ENCODE results near the gene LSP1.
A peak's percentile ranks its signal among the peaks of the same experiment; 100 is the strongest.

LSP1 gene

DNA sequence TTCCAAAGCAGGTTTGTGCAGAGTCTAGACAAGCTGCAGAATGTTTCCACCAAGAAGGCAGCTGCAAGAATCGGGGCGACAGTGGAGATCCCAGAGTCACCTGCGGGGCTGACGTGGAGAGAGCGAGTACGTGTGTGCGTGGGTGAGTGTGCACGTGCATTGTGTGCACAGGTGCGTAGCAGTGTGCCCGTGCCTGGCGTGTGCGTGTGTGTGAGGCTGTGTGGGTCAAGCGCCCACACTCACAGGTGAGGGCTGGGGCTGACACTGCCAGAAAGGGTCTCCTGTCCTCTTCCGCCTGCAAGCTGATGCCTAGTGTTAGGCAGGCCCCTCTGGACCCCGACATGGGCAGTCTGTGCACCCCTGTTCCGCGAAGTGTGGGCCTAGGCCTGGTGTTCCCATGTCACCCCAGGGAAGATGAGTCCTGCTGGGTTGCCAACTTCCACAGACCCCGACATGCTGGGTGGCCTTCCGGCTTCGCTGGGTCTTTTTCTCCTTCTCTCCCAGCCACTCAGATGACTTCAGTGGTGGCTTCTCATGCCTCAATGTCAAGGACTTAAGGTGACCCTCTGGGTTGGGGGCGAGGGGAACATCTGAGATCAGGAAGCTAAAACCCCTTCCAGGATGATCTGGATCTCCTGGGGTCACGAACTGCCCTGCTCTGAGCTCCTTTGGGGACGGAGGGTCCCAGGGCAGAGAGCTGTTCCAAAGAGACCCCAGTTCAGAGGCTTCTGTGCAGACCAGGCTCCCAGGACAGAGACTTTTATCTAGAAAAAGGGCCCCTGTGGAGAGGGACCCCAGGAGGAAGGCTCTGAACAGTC is 28.5 kb upstream of the LSP1 start:
- TF ChIP-seq, protein P1, sequence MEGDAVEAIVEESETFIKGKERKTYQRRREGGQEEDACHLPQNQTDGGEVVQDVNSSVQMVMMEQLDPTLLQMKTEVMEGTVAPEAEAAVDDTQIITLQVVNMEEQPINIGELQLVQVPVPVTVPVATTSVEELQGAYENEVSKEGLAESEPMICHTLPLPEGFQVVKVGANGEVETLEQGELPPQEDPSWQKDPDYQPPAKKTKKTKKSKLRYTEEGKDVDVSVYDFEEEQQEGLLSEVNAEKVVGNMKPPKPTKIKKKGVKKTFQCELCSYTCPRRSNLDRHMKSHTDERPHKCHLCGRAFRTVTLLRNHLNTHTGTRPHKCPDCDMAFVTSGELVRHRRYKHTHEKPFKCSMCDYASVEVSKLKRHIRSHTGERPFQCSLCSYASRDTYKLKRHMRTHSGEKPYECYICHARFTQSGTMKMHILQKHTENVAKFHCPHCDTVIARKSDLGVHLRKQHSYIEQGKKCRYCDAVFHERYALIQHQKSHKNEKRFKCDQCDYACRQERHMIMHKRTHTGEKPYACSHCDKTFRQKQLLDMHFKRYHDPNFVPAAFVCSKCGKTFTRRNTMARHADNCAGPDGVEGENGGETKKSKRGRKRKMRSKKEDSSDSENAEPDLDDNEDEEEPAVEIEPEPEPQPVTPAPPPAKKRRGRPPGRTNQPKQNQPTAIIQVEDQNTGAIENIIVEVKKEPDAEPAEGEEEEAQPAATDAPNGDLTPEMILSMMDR (IDR thresholded peaks at IDR 0.05; ENCODE audit: low read depth, low read length): no peak
- H3K4me3 ChIP-seq (ENCODE audit: low read depth, low read length): no peak overlapping the region
- DNase-seq (ENCODE audit: low read depth, low spot score): no peak
- in situ Hi-C loops (cut with HindIII; ENCODE audit: low sequenced_read_pairs): no loop called here

DNA sequence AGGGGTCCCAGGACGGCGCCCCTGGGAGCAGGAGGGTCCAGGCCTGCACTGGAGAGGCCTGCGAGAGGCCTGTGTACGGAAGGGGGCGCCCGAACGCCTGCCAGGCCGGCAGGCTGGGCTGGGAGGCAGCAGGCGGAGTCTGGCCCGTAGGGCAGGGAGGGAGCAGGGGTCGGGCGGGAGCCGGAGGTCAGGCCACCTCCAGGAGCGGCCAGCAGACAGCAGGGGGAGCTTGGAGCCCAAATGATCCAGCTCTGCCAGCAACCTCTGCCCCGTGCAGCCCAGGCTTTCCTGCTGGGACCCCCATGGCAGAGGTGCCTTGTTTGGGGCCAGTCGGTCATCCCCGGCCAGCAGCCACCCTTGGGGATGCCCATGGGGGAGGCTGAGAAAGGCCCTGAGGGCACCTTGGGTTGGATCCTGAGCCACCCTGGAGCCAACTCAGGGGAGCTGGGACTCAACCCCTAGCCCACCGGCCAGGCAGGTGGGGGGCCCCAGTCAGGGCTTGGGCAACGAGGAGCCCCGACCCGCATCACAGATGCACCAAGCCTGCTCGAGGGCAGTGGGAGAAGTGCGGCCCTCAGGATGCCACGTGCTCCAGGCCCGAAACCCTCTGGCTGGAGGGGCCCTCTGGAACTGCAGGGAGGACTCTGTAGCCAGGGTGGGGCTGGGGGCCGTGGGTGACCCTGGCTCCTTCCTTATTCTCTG is 27.7 kb upstream of the LSP1 start:
- no peak overlapping the region for H3K4me3 ChIP-seq (ENCODE audit: low read depth, low read length)
- DNase-seq (ENCODE audit: low read depth, low spot score): no peak
- TF ChIP-seq, protein P1 (IDR thresholded peaks at IDR 0.05; ENCODE audit: low read depth, low read length): peak; percentile 67
- in situ Hi-C loops (cut with HindIII; ENCODE audit: low sequenced_read_pairs): no loop called here

DNA sequence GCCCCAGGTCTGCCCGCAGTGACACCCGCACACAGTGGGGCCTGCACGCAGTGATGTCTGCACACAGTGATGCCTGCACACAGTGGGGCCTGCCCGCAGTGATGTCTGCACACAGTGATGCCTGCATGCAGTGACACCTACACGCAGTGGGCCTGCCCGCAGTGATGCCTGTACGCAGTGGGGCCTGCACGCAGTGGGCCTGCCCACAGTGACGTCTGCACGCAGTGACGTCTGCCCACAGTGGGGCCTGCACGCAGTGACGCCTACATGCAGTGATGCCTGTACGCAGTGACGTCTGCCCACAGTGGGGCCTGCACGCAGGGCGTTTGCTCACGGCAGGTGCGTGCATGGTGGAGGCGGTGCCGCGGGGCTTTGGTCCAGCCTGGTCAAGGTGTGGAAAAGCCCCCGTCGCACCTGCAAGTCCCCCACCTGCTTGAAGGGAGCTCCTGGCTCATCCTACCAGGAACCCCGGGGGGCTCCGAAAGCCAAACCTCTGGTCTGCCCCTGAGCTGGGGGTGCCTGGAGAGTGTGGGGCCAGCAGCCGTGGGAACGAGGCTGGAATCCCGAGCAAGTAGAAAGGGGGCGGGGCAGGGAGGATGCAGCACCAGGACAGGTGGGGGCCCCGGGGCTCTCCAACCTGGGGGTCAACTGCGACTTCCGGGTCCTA is 27.0 kb upstream of the LSP1 start:
- no peak overlapping the region for H3K4me3 ChIP-seq (ENCODE audit: low read depth, low read length)
- TF ChIP-seq, protein P1 (IDR thresholded peaks at IDR 0.05; ENCODE audit: low read depth, low read length): no peak
- in situ Hi-C loops (cut with HindIII; ENCODE audit: low sequenced_read_pairs): no loop called here
- DNase-seq (ENCODE audit: low read depth, low spot score): no peak

DNA sequence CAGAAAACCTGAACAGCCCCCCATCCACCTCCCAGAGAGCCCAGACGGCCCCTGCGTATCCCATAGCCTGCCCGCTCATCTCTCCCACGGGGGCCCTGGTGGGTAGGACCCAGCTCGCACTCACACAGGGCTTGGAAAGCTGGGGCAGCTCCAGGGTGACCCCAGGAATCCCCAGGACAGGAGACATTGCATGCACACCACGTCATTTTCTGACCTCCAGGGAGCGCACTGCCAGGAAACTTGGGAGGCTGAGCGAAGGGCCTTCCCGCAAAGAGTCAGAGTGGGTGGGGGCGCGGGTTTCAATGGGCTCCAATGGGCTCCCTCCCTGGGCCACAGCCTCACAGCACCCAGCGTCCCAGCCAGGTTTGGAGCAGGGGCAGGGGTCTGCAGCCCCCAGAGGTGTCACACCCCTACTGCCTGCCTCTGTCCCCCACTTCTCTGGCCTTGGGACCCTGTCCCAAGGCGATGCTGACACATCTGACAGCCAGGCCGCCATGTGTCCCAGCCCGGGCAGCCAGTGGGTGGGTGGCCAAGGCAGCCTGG is 26.3 kb upstream of the LSP1 start:
- TF ChIP-seq, protein P1 (IDR thresholded peaks at IDR 0.05; ENCODE audit: low read depth, low read length): peak; percentile 38
- H3K4me3 ChIP-seq (ENCODE audit: low read depth, low read length): no peak overlapping the region
- peak; percentile 83 for DNase-seq (ENCODE audit: low read depth, low spot score)
- in situ Hi-C loops (cut with HindIII; ENCODE audit: low sequenced_read_pairs): no loop called here

DNA sequence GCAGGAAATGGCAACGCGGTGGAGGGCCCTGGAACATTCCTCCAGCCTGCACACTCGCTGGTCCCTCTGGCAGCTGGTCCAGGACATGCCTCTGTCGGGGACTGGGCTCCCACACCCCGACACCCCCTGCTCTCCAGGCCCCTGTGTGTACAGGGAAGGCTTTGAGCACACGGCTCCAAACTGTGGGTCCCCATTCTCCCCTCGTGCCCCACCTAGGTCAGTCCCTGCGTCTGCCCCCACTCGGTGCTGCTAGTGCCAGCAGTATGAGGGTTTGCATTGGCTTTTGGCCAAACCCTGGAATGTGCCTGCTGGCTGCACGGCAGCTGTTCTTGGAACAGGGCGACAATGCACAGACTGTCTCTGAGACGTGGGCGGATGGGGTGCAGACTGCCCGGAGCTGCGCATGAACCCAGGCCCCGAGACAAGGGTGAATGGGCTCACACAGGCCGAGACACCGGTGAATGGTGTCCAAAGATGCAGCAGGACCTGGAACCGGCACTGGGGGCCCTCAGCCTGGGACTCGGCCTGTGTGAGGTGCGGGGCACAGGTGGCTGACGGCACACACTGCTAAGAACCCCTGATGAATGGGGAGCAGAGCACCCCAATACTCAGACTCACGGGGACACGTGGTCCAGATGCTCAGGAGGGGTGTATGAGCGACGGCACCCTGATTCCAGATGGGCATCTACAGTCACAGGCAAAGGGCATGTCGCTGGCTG is 25.6 kb upstream of the LSP1 start:
- peak; percentile 83 for DNase-seq (ENCODE audit: low read depth, low spot score)
- TF ChIP-seq, protein P1 (IDR thresholded peaks at IDR 0.05; ENCODE audit: low read depth, low read length): no peak
- in situ Hi-C loops (cut with HindIII; ENCODE audit: low sequenced_read_pairs): no loop called here
- no peak overlapping the region for H3K4me3 ChIP-seq (ENCODE audit: low read depth, low read length)

DNA sequence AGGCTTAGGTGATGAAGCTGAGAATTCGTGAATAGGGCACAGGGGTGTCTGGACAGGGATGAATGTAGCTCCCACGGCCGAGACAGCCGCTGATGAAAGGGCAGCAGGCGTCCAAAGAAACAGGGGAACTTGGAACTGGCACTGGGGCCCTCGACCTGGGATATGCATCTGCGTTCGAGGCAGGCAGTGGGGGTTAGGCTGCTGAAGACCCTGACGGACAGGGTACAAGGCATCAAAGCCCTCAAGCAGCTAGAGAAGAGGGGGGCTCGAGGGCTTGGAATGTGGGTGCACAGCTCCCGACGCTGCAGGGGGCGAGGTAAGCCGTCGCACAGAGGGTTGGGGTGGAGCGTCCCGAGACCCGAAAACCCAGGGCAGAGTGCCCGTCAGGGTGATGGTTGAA is 25.0 kb upstream of the LSP1 start:
- in situ Hi-C loops (cut with HindIII; ENCODE audit: low sequenced_read_pairs): no loop called here
- TF ChIP-seq, protein P1 (IDR thresholded peaks at IDR 0.05; ENCODE audit: low read depth, low read length): no peak
- no peak overlapping the region for H3K4me3 ChIP-seq (ENCODE audit: low read depth, low read length)
- DNase-seq (ENCODE audit: low read depth, low spot score): no peak

Data from astrocyte of the spinal cord (primary cell).